K562 (cell line): ENCODE results near the gene EPHB4. TPM values are rescaled to one million over a fixed set of nuclear protein-coding genes. Genes with fewer than 3 reads are reported as not detected.

Source experiments
- BRD9 ChIP-seq: fragments of 450-650 bp; IDR thresholded peaks from 2 replicates; pipeline ENCODE4 v1.6.1; 2018; ENCODE audit warnings: low read depth; ENCODE audit not compliant: partially characterized antibody
- CBFB ChIP-seq: sonication (generic); formaldehyde crosslinking; IDR thresholded peaks from 2 replicates; pipeline ENCODE4 v1.4.0; 2020; ENCODE audit warnings: mild to moderate bottlenecking, missing genetic modification reagents
- CBX1 ChIP-seq: sonication (generic); IDR thresholded peaks from 2 replicates; pipeline ENCODE4 v1.6.1; 2016; ENCODE audit warnings: antibody characterized with exemption, low read depth, mild to moderate bottlenecking
- CEBPG ChIP-seq, 3 experiments: fragments of 200-800 bp in 1 of 3; sonication (Bioruptor generic) in 1 of 3; sonication (generic) in 1 of 3; formaldehyde crosslinking in 1 of 3; IDR thresholded peaks in 2 of 3; conservative IDR thresholded peaks in 1 of 3; 2 replicates each; pipeline versions ENCODE4 v1.6.1 to v1.8.0; 2016 to 2022; ENCODE audit warnings: missing compliant biosample characterization in 2 of 3, missing genetic modification characterization in 2 of 3, mild to moderate bottlenecking in 1 of 3, missing genetic modification reagents in 1 of 3
- FOXK1 ChIP-seq: sonication (generic); formaldehyde crosslinking; IDR thresholded peaks from 2 replicates; pipeline ENCODE4 v1.8.0; 2022; ENCODE audit warnings: missing genetic modification reagents, mild to moderate bottlenecking, borderline replicate concordance
- KDM2B ChIP-seq: fragments of 250-450 bp; sonication (Bioruptor Pico); IDR thresholded peaks from 2 replicates; pipeline ENCODE4 v1.8.0; 2021; ENCODE audit warnings: mild to moderate bottlenecking, moderate library complexity
- ZNF212 ChIP-seq: fragments of 450-650 bp; formaldehyde crosslinking; IDR thresholded peaks from 2 replicates; pipeline ENCODE4 v1.4.0; 2020; ENCODE audit warnings: mild to moderate bottlenecking
- ZNF354B ChIP-seq: fragments of 250-450 bp; sonication (Bioruptor Pico); IDR thresholded peaks from 2 replicates; pipeline ENCODE4 v1.4.0; 2020
- polyA plus RNA-seq, 8 experiments: library from polyadenylated mRNA; depleted of rRNA in 4 of 8; stranded (reverse) in 5 of 8; unstranded in 3 of 8; fragments of >200 nt; fragmentation: Nextera tagmentation in 2 of 8; fragmentation: Illumina TruSeq in 1 of 8; extraction: Ambion mirVana in 2 of 8; extraction: Trizol in 1 of 8; gene quantifications; 2 replicates each; pipeline versions ENCODE4 v1.2.1 to v1.2.3, GENCODE V29; 2011 to 2014; ENCODE audit warnings: inconsistent platforms in 1 of 8, missing spikeins in 1 of 8
- total RNA-seq, 7 experiments: library from RNA; depleted of rRNA in 6 of 7; stranded (reverse); fragments of >200 nt in 6 of 7; fragmentation: Illumina TruSeq in 2 of 7; extraction: Trizol in 2 of 7; gene quantifications; 2 replicates each; pipeline versions ENCODE4 v1.2.1 to v1.2.3, GENCODE V29; 2011 to 2021; ENCODE audit warnings: low replicate concordance in 1 of 7
- TF ChIP-seq, protein P1 (sequence below): sonication (generic); formaldehyde crosslinking; IDR thresholded peaks from 2 replicates; pipeline ENCODE4 v1.8.0; 2022; ENCODE audit warnings: missing genetic modification reagents, mild to moderate bottlenecking, moderate library complexity, borderline replicate concordance
- TF ChIP-seq, protein P2 (sequence below): sonication (generic); formaldehyde crosslinking; IDR thresholded peaks from 2 replicates; pipeline ENCODE4 v1.8.1; 2023; ENCODE audit warnings: missing genetic modification reagents, mild to moderate bottlenecking, borderline replicate concordance
- TF ChIP-seq, protein P3 (sequence below): IDR thresholded peaks from 2 replicates; pipeline ENCODE4 v1.6.1; 2012; ENCODE audit warnings: low read depth, low read length, improper control_type of control experiment, borderline replicate concordance

Gene EPHB4
- total and polyA plus RNA-seq, 9 of the 15 experiments (the other 6 are each of a cell fraction or from before 2014, with no cell fraction given) = 1.2 to 82.1 (median 37.9) TPM

DNA sequence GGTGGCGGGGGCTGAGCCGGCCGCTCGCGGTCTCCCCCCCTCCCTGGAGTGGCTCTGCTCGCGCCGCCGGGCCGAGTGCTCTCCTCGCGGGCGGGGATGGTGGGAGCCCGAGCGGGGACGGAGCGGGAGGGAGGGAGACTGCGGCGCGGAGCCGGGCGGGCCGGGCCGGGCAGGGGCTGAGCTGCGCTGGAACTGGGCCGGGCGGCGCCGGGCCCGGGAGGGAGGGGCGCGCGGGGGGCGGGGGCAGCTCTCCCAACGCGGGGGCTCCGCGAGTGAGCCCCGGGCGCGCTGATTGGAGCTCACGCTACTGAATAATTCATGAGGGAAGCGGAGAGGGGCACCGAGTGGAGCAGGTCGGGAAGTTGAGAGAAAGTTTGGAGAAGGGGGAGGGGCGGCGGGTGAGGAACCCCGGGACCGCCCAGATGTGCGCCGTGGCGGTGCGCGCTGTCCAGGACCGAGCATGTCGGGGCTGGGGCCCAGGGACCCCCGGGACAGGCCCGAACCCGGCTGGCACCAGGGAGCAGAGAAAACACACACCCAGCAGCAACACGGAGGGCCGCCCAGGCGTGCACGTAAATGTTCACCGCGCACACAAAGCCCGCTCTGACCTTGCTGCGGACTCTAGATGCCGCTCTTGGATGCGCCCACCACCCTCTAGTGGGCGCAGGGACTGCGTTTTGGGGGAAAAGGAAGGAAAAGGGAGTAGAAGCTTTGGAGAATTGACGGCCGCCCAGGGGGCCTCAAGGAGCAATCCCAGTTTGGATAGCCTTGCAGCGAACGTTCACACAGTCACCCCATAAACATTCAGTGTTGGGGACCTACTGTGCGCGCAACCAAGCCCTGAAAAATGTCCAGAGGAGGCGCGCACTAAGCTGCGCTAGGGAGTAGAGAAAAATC lies at the start of gene EPHB4 (continued):
- TF ChIP-seq, protein P1, sequence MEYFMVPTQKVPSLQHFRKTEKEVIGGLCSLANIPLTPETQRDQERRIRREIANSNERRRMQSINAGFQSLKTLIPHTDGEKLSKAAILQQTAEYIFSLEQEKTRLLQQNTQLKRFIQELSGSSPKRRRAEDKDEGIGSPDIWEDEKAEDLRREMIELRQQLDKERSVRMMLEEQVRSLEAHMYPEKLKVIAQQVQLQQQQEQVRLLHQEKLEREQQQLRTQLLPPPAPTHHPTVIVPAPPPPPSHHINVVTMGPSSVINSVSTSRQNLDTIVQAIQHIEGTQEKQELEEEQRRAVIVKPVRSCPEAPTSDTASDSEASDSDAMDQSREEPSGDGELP = peak; percentile 72; the same call in 1 of the 2 replicates
- TF ChIP-seq ZNF212 (CRISPR knock-in tag) (0 out of 2 replicates have a peak, but pooled peaks have one; percentile 38), CBX1 (peak; percentile 67; the same call in 1 of the 2 replicates), CEBPG (CRISPR knock-in tag; IDR thresholded peaks at IDR 0.05) (no peak), CEBPG (tag; conservative IDR thresholded peaks at IDR 0.05 in 1 of 2, IDR thresholded peaks at IDR 0.05 in 1 of 2) (no peak), CBFB (CRISPR knock-in tag) (no peak), BRD9 (peak; percentile 67), FOXK1 (CRISPR knock-in tag) (peak; percentile 82; the same call in 1 of the 2 replicates), KDM2B (peak; percentile 87; the same call in 1 of the 2 replicates), ZNF354B (0 out of 2 replicates have a peak, but pooled peaks have one; percentile 15)
- TF ChIP-seq, protein P2, sequence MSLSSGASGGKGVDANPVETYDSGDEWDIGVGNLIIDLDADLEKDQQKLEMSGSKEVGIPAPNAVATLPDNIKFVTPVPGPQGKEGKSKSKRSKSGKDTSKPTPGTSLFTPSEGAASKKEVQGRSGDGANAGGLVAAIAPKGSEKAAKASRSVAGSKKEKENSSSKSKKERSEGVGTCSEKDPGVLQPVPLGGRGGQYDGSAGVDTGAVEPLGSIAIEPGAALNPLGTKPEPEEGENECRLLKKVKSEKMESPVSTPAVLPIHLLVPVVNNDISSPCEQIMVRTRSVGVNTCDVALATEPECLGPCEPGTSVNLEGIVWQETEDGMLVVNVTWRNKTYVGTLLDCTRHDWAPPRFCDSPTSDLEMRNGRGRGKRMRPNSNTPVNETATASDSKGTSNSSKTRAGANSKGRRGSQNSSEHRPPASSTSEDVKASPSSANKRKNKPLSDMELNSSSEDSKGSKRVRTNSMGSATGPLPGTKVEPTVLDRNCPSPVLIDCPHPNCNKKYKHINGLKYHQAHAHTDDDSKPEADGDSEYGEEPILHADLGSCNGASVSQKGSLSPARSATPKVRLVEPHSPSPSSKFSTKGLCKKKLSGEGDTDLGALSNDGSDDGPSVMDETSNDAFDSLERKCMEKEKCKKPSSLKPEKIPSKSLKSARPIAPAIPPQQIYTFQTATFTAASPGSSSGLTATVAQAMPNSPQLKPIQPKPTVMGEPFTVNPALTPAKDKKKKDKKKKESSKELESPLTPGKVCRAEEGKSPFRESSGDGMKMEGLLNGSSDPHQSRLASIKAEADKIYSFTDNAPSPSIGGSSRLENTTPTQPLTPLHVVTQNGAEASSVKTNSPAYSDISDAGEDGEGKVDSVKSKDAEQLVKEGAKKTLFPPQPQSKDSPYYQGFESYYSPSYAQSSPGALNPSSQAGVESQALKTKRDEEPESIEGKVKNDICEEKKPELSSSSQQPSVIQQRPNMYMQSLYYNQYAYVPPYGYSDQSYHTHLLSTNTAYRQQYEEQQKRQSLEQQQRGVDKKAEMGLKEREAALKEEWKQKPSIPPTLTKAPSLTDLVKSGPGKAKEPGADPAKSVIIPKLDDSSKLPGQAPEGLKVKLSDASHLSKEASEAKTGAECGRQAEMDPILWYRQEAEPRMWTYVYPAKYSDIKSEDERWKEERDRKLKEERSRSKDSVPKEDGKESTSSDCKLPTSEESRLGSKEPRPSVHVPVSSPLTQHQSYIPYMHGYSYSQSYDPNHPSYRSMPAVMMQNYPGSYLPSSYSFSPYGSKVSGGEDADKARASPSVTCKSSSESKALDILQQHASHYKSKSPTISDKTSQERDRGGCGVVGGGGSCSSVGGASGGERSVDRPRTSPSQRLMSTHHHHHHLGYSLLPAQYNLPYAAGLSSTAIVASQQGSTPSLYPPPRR (CRISPR knock-in tag) = no peak
- TF ChIP-seq, protein P3, sequence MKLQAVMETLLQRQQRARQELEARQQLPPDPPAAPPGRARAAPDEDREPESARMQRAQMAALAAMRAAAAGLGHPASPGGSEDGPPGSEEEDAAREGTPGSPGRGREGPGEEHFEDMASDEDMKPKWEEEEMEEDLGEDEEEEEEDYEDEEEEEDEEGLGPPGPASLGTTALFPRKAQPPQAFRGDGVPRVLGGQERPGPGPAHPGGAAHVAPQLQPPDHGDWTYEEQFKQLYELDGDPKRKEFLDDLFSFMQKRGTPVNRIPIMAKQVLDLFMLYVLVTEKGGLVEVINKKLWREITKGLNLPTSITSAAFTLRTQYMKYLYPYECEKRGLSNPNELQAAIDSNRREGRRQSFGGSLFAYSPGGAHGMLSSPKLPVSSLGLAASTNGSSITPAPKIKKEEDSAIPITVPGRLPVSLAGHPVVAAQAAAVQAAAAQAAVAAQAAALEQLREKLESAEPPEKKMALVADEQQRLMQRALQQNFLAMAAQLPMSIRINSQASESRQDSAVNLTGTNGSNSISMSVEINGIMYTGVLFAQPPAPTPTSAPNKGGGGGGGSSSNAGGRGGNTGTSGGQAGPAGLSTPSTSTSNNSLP = no peak
